Measurements from ENCODE around the gene INO80B. TPM values are rescaled to one million over a fixed set of nuclear protein-coding genes. Genes with fewer than 3 reads are reported as not detected.
"Not testable (repeated sequence)": the region's sequence is repeated elsewhere in the genome, so short reads cannot be mapped to it uniquely, and the experiment has no call there.

The INO80B gene
- total RNA-seq, 2 donors from 2014 or later, result 6.3 to 32.4 TPM

DNA sequence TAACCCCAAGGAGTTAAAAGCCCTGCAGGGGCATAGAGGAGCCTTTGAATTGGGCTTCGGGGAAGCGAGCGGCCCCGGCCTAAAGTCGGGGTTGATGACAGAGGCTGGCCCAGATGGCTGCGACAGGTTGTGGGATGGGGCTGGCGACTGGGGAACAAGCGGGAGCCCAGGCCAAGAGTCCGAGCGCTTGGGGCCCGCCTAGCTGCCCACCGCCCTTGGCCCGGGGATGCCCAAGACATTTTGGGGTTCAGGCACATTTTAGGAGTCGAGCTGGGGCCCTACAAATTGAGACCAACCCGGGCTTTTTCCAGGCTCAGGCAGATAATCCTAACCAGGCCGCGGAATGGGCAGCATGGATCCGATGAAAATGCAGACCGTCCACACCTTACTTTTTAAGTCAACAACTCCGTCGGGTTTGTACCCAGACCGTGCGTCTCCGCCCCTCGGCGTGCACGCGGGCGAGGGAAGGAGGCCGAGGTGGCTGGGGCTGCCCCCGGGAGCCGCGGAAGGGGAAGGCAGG, 13.7 kb upstream of the INO80B start:
- intact Hi-C loops (cut with DNase I), result no loop called here

DNA sequence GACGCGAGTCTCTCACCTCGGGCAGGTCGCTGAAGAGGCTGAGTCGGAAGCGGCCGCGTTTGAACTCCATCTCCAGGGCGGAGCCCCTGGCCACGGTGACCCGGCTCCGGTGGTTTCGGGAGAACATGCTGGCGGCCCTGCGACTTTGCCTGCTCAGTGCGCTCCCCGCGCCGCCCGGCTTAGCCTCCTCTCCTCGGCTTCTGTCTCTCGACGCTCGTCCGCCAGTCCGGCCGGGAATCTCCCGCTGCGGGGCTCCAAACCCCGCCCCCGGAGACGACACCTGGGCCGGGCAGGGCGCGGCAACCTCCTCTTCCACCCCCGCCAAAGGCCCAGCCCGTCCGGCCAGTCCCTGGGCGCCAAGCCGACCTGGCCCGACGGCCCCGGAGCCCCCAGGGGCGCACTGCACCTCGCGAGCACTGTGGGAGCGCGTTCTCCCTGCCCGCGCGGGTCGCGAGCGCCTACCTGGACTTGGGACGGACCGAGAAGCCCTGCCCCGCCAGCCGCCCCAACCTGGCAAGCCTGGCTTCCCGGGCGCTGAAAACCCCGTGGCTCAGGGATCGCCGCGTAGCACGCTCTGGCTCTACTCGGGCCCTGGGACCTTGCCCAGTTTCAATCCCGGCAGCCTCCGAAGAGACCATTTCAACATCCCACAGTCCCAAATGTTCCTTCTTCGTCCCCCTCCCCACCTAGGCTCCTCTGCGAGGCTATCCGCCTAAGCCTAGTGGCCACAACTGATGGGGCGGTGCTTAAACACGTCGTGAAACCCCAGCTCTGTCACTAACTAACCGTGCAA, 13.0 kb upstream of the INO80B start, which contains the start of gene RTKN:
Gene RTKN, minus strand, starts transcription at position 248 of the 793 bp plus-strand sequence. Its CDS starts 121 bp downstream, at position 127.
- Histone ChIP-seq H3K9me3 (no peaks in the 10 kb centered on the region), H3K4me1 (peaks cover 34% of the 10 kb centered on the region), H3K36me3 (replicated peaks in 1 of 2; ENCODE audit: insufficient read depth in 1 of 2, low read depth in 2 of 2) (no peaks in the 10 kb centered on the region), H3K27ac (peak within 1 kb of the TSS; percentile 95 to 98 (median 96)), H3K4me3 (peak within 1 kb of the TSS; percentile 26 to 45), H3K27me3 (no peaks in the 10 kb centered on the region)
- ATAC-seq, result peak; percentile 67
- intact Hi-C loops (cut with DNase I), result no loop called here
- peak; percentile 79 to 86 (median 83) for DNase-seq
- TF ChIP-seq CTCF (IDR thresholded peaks at IDR 0.05), result peak in 5 of 7 experiments; percentile 13 to 52 (median 38)
- TF ChIP-seq POLR2A (IDR thresholded peaks at IDR 0.05), result peak; percentile 75 to 96 (median 92)
- WGBS, 2 donors, result 3 to 7% methylated on average over 11 to 73 of the region's 75 CpGs

More for the DNA sequence above, 13.7 kb upstream of the INO80B start:
- no peak for ATAC-seq
- no peaks in the 10 kb centered on the region for H3K27me3 ChIP-seq
- no peaks in the 10 kb centered on the region for H3K9me3 ChIP-seq
- peak overlapping the region; percentile 95 to 98 (median 96) for H3K27ac ChIP-seq
- TF ChIP-seq POLR2A (IDR thresholded peaks at IDR 0.05), result no peak
- TF ChIP-seq CTCF (IDR thresholded peaks at IDR 0.05), result no peak
- WGBS, 2 donors, result 2 to 12% methylated on average over 9 to 33 of the region's 33 CpGs
- H3K4me1 ChIP-seq, result peaks cover 39% of the 10 kb centered on the region
- no peaks in the 10 kb centered on the region for H3K36me3 ChIP-seq (replicated peaks in 1 of 2; ENCODE audit: insufficient read depth in 1 of 2, low read depth in 2 of 2)
- peak overlapping the region; percentile 26 to 45 for H3K4me3 ChIP-seq
- DNase-seq, result no peak

DNA sequence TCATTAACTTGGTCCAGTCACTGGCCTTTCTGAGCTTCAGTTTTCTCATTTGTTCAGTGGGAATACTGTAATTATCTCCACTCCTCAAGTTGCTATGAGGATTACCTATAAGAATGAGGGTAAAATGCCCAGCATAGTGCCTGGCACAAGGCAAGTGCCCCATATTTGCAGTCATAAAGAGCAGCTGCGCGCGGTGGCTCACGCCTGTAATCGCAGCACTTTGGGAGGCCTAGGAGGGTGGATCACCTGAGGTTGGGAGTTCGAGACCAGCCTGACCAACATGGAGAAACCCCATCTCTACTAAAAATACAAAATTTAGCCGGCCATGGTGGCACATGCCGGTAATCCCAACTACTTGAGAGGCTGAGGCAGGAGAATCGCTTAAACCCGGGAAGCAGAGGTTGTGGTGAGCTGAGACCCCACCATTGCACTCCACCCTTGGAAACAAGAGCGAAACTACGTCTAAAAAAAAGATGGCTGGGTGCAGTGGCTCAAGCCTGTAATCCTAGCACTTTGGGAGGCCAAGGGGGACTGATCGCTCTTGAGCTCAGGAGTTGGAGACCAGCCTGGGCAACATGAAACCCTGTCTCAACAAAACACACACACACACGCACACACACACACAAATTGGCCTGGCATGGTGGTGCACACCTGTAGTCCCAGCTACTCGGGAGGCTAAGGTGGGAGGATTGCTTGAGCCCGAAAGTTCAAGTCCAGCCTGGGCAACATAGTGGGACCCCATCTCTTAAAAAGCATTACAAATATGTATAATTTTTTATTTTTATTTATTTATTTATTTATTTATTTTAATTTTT, 12.2 kb upstream of the INO80B start:
- H3K27me3 ChIP-seq; H3K36me3 ChIP-seq (replicated peaks in 1 of 2; ENCODE audit: insufficient read depth in 1 of 2, low read depth in 2 of 2); intact Hi-C loops (cut with DNase I); H3K9me3 ChIP-seq; DNase-seq; ATAC-seq: not testable (repeated sequence)
- Histone ChIP-seq H3K4me3 (peak overlapping the region in 1 of 2 donors; percentile 26), H3K4me1 (peaks cover 37% of the 10 kb centered on the region), H3K27ac (peak overlapping the region; percentile 95 to 98 (median 96))
- WGBS, 2 donors, result 65 to 73% methylated on average over 16 of the region's 16 CpGs

DNA sequence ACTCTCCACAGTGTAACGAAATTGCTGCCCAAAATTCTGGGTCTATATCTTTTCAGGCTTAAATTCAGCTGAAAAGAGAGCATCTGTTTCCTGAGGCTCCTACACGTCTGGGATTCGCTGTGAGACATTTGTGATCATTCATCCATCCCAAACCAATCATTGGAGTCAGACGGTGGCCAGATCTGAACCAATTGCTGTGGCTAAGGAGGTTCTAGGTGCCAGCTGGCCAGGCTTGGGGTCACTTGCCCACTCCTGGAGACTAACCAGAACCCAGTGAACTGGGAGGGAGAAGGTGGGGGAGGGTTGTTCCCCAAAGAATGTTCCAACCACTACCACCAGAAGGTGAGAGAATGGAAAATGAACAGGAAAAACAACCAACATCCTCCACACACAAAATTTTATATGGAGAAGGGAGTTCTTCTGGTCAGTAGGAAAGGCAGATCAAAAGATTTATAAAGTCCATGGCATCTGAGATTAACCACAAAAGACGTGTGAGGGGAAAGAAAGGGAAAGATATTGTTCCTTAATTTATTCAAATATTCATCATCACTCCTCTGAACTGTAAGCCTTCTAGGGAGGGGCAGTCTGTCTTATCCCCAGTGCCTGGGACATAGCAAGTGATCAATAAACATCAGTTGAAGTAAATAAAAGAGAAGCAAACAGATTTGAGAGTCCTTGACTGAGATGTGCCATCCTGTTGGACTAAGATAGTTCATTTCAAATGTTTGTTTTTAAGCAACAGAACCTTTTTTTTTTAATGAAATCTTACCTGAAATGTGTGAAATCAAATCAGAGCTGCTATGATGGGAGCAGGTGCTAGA, 10.2 kb upstream of the INO80B start:
- Histone ChIP-seq H3K9me3 (no peaks in the 10 kb centered on the region), H3K36me3 (replicated peaks in 1 of 2; ENCODE audit: insufficient read depth in 1 of 2, low read depth in 2 of 2) (no peaks in the 10 kb centered on the region), H3K4me1 (peaks cover 18% of the 10 kb centered on the region), H3K4me3 (no peak overlapping the region), H3K27me3 (no peaks in the 10 kb centered on the region), H3K27ac (no peak overlapping the region)
- WGBS, 2 donors, result 32 to 46% methylated on average over 4 to 5 of the region's 5 CpGs
- TF ChIP-seq POLR2A (IDR thresholded peaks at IDR 0.05) (no peak), CTCF (IDR thresholded peaks at IDR 0.05) (no peak)
- DNase-seq, result no peak
- intact Hi-C loops (cut with DNase I), result no loop called here
- ATAC-seq, result no peak
